ENCODE measurements around the gene PPP2R2C. TPM values are rescaled to one million over a fixed set of nuclear protein-coding genes. Genes with fewer than 3 reads are reported as not detected.

The PPP2R2C gene
- total RNA-seq, 1 donor from 2014 or later: not detected

GRCh38 chr4:6402566-6403399 is 69.6 kb downstream of the PPP2R2C start:
- Mint-ChIP-seq H3K4me1 (ENCODE audit: unreplicated experiment) (no peaks in the 10 kb centered on the region), H3K9me3 (ENCODE audit: unreplicated experiment) (no peaks in the 10 kb centered on the region), H3K36me3 (ENCODE audit: unreplicated experiment) (no peaks in the 10 kb centered on the region), H3K27me3 (ENCODE audit: unreplicated experiment) (peaks cover 52% of the 10 kb centered on the region), H3K27ac (ENCODE audit: unreplicated experiment) (no peak overlapping the region), H3K4me3 (ENCODE audit: unreplicated experiment) (no peak overlapping the region)
- TF ChIP-seq CTCF (IDR thresholded peaks at IDR 0.05): no peak
- no peak for DNase-seq (ENCODE audit: extremely low spot score, unreplicated experiment)

DNA sequence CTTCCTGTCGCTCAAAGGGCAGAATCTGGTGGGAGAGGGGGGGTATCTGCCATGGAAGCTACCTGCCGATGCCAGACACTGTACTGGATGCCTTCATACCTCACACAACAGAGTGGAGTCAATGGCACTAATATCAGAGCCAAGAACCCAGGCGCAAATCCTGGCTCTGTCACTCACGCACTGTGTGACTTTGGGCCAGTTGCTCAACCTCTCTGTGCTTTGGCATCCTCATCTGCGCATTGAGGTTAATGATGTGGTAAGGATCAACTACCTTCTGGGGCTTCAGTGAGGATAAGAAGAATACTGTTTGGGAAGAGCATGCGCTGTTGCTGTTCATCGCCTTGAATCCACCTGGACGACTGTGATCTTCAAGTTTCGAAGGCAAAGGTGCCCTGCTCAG is 70.6 kb downstream of the PPP2R2C start:
- no peak overlapping the region for H3K27ac Mint-ChIP-seq (ENCODE audit: unreplicated experiment)
- DNase-seq (ENCODE audit: extremely low spot score, unreplicated experiment): no peak
- peaks cover 49% of the 10 kb centered on the region for H3K27me3 Mint-ChIP-seq (ENCODE audit: unreplicated experiment)
- no peak for TF ChIP-seq CTCF (IDR thresholded peaks at IDR 0.05)
- no peaks in the 10 kb centered on the region for H3K4me1 Mint-ChIP-seq (ENCODE audit: unreplicated experiment)
- H3K4me3 Mint-ChIP-seq (ENCODE audit: unreplicated experiment): no peak overlapping the region
- H3K36me3 Mint-ChIP-seq (ENCODE audit: unreplicated experiment): no peaks in the 10 kb centered on the region
- no peaks in the 10 kb centered on the region for H3K9me3 Mint-ChIP-seq (ENCODE audit: unreplicated experiment)

DNA sequence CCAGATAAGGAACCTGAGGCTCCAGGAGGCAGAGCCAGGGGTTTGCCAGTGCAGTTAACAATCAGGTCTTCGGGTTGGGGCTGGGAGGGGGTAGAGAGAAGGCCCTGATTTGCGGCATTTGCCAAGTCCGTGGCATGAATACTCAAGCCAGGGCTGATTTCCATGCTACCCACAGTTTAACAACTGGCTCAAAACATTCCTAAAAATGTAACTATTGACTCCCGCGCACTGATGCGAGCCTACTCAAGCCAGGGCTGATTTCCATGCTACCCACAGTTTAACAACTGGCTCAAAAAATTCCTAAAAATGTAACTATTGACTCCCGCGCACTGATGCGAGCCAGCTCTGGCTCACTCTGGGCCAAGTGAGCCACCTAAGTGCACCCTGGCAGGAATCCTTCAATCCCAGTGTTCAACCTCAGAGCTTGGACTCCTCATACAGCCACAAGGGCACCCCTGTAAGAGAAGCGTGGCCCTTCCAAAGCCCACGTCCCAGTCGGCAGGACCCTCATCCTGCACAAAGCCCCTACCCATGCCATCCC is 75.6 kb downstream of the PPP2R2C start:
- Mint-ChIP-seq H3K9me3 (ENCODE audit: unreplicated experiment) (no peaks in the 10 kb centered on the region), H3K4me1 (ENCODE audit: unreplicated experiment) (no peaks in the 10 kb centered on the region), H3K36me3 (ENCODE audit: unreplicated experiment) (no peaks in the 10 kb centered on the region), H3K27ac (ENCODE audit: unreplicated experiment) (no peak overlapping the region), H3K27me3 (ENCODE audit: unreplicated experiment) (peaks cover 20% of the 10 kb centered on the region), H3K4me3 (ENCODE audit: unreplicated experiment) (no peak overlapping the region)
- no peak for DNase-seq (ENCODE audit: extremely low spot score, unreplicated experiment)
- no peak for TF ChIP-seq CTCF (IDR thresholded peaks at IDR 0.05)

- no peak for DNase-seq (ENCODE audit: extremely low spot score, unreplicated experiment)
- no peaks in the 10 kb centered on the region for H3K9me3 Mint-ChIP-seq (ENCODE audit: unreplicated experiment)
- peaks cover 20% of the 10 kb centered on the region for H3K27me3 Mint-ChIP-seq (ENCODE audit: unreplicated experiment)
- H3K4me1 Mint-ChIP-seq (ENCODE audit: unreplicated experiment): no peaks in the 10 kb centered on the region
- TF ChIP-seq CTCF (IDR thresholded peaks at IDR 0.05): no peak
- H3K4me3 Mint-ChIP-seq (ENCODE audit: unreplicated experiment): no peak overlapping the region
- no peak overlapping the region for H3K27ac Mint-ChIP-seq (ENCODE audit: unreplicated experiment)
- no peaks in the 10 kb centered on the region for H3K36me3 Mint-ChIP-seq (ENCODE audit: unreplicated experiment)
These were observed 76.8 kb downstream of the PPP2R2C start for GRCh38 chr4:6395466-6396228.

- no peaks in the 10 kb centered on the region for H3K4me1 Mint-ChIP-seq (ENCODE audit: unreplicated experiment)
- no peak for DNase-seq (ENCODE audit: extremely low spot score, unreplicated experiment)
- H3K27ac Mint-ChIP-seq (ENCODE audit: unreplicated experiment): no peak overlapping the region
- H3K4me3 Mint-ChIP-seq (ENCODE audit: unreplicated experiment): no peak overlapping the region
- peaks cover 14% of the 10 kb centered on the region for H3K27me3 Mint-ChIP-seq (ENCODE audit: unreplicated experiment)
- H3K36me3 Mint-ChIP-seq (ENCODE audit: unreplicated experiment): no peaks in the 10 kb centered on the region
- TF ChIP-seq CTCF (IDR thresholded peaks at IDR 0.05): no peak
- H3K9me3 Mint-ChIP-seq (ENCODE audit: unreplicated experiment): no peaks in the 10 kb centered on the region
These were observed 77.7 kb downstream of the PPP2R2C start for GRCh38 chr4:6394671-6395081.
